SU-DHL-6 (cell line): Measurements from ENCODE around the gene RTP2.
"Not testable (repeated sequence)": the region's sequence is repeated elsewhere in the genome, so short reads cannot be mapped to it uniquely, and the experiment has no call there.

Experiments used
- H2AFZ ChIP-seq: fragments of 200-600 bp; sonication (generic); 2 replicates; pipeline ENCODE4 v1.6.1; 2014; ENCODE audit warnings: low read depth, mild to moderate bottlenecking, moderate library complexity, mixed read lengths, antibody characterized with exemption, low read length; ENCODE audit not compliant: severe bottlenecking
- H3F3A ChIP-seq: fragments of 200-600 bp; shearing (Covaris generic); 2 replicates; pipeline ENCODE4 v1.6.0; 2016; ENCODE audit warnings: antibody characterized with exemption, mild to moderate bottlenecking; ENCODE audit not compliant: insufficient read depth
- H3K27ac ChIP-seq: fragments of 200-600 bp; sonication (generic); 2 replicates; pipeline ENCODE4 v1.5.1; 2016; ENCODE audit warnings: low read depth, mild to moderate bottlenecking, low read length, moderate library complexity, mixed read lengths
- H3K27me3 ChIP-seq: fragments of 200-600 bp; sonication (generic), shearing (Covaris generic); 2 replicates; pipeline ENCODE4 v1.6.0; 2014; ENCODE audit warnings: mild to moderate bottlenecking, low read length
- H3K36me3 ChIP-seq: fragments of 200-600 bp; sonication (generic); 2 replicates; pipeline ENCODE4 v1.6.1; 2014; ENCODE audit warnings: mild to moderate bottlenecking, low read length, mixed read lengths
- H3K4me2 ChIP-seq: fragments of 300-600, 200-600 bp; shearing (Covaris generic), sonication (generic); 2 replicates; pipeline ENCODE4 v1.6.0; 2014; ENCODE audit warnings: low read length, low read depth, mild to moderate bottlenecking; ENCODE audit not compliant: poor library complexity, severe bottlenecking
- H3K4me3 ChIP-seq: fragments of 200-600 bp; sonication (generic); 2 replicates; pipeline ENCODE4 v1.5.1; 2014; ENCODE audit warnings: antibody characterized with exemption, low read length, mild to moderate bottlenecking, mixed read lengths; ENCODE audit not compliant: insufficient read depth, poor library complexity, severe bottlenecking
- H3K79me2 ChIP-seq: fragments of 200-600 bp; sonication (generic); 2 replicates; pipeline ENCODE4 v1.6.1; 2014; ENCODE audit warnings: mild to moderate bottlenecking, low read length, moderate library complexity; ENCODE audit not compliant: insufficient read depth
- H3K9ac ChIP-seq: fragments of 200-600 bp; sonication (generic); 2 replicates; pipeline ENCODE4 v1.7.0; 2014; ENCODE audit warnings: mild to moderate bottlenecking, low read length
- H3K9me2 ChIP-seq: fragments of 200-600 bp; sonication (generic); replicated peaks from 2 replicates; pipeline ENCODE4 v1.6.1; 2014; ENCODE audit warnings: low read length; ENCODE audit not compliant: insufficient read depth
- H3K9me3 ChIP-seq: fragments of 200-600 bp; sonication (generic); 2 replicates; pipeline ENCODE4 v1.6.1; 2014; ENCODE audit warnings: low read length, mixed read lengths; ENCODE audit not compliant: insufficient read depth
- H4K20me1 ChIP-seq: fragments of 200-600 bp; sonication (generic); 2 replicates; pipeline ENCODE4 v1.6.1; 2014; ENCODE audit warnings: low read depth, mild to moderate bottlenecking, antibody characterized with exemption, low read length, moderate library complexity, mixed read lengths
- CTCF ChIP-seq: fragments of 200-600 bp; sonication (generic); IDR thresholded peaks from one replicate; pipeline ENCODE4 v1.5.1; 2017; ENCODE audit warnings: antibody characterized with exemption, mild to moderate bottlenecking, low read length, moderate library complexity; ENCODE audit not compliant: insufficient read depth, poor library complexity, severe bottlenecking
- EZH2phosphoT487 ChIP-seq: fragments of 200-600 bp; sonication (generic), shearing (Covaris generic); conservative IDR thresholded peaks from 2 replicates; pipeline ENCODE4 v1.6.1; 2018; ENCODE audit warnings: mild to moderate bottlenecking, antibody characterized with exemption, low read length, moderate library complexity, mixed read lengths

Gene RTP2

GRCh38 chr3:187685948-187686347 is 16.4 kb downstream of the RTP2 start:
- Histone ChIP-seq H3K36me3 (no peaks in the 10 kb centered on the region), H3K9ac (no peak overlapping the region)
- TF ChIP-seq CTCF (no peak), EZH2phosphoT487 (no peak)

GRCh38 chr3:187684880-187685279 is 17.5 kb downstream of the RTP2 start:
- Histone ChIP-seq H3F3A (no peaks in the 10 kb centered on the region), H3K9me3 (no peaks in the 10 kb centered on the region), H3K27ac (no peak overlapping the region), H3K79me2 (no peaks in the 10 kb centered on the region), H3K4me3 (no peak overlapping the region), H4K20me1 (no peaks in the 10 kb centered on the region), H3K36me3 (no peaks in the 10 kb centered on the region), H3K4me2 (no peak overlapping the region), H2AFZ (no peak overlapping the region), H3K27me3 (no peaks in the 10 kb centered on the region), H3K9ac (no peak overlapping the region), H3K9me2 (no peaks in the 10 kb centered on the region)
- TF ChIP-seq CTCF = no peak

More at GRCh38 chr3:187685948-187686347, 16.4 kb downstream of the RTP2 start:
- no peaks in the 10 kb centered on the region for H3K9me2 ChIP-seq
- H2AFZ ChIP-seq = no peak overlapping the region
- H3K27ac ChIP-seq = no peak overlapping the region
- H3K4me2 ChIP-seq = no peak overlapping the region
- H3F3A ChIP-seq = no peaks in the 10 kb centered on the region
- H4K20me1 ChIP-seq = no peaks in the 10 kb centered on the region
- H3K4me3 ChIP-seq = no peak overlapping the region
- H3K27me3 ChIP-seq = no peaks in the 10 kb centered on the region
- H3K9me3 ChIP-seq = no peaks in the 10 kb centered on the region
- no peaks in the 10 kb centered on the region for H3K79me2 ChIP-seq

DNA sequence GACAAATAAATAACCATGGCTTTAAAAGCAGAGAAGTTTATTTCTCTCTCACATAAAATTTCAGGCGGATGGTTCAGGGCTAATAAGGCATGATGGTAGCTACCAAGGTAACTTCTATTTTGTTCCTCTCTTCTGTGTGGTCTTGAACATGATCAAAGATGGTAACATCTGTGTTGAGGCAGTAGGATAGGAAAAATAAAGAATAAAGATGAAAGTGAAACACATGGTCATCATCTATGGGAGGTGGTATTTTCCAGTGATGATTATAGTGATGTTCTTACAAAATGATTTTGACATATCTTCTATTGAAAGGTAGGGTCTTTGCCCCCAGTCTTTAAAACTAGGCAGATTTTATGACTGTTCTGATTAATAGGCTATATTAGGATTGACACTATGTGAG is 17.9 kb downstream of the RTP2 start:
- Histone ChIP-seq H4K20me1 (no peaks in the 10 kb centered on the region), H3F3A (no peaks in the 10 kb centered on the region), H3K9me2 (no peaks in the 10 kb centered on the region), H3K27ac (no peak overlapping the region), H3K4me2 (no peak overlapping the region), H3K9me3 (no peaks in the 10 kb centered on the region), H3K9ac (no peak overlapping the region), H2AFZ (no peak overlapping the region), H3K27me3 (no peaks in the 10 kb centered on the region), H3K79me2 (no peaks in the 10 kb centered on the region), H3K4me3 (no peak overlapping the region), H3K36me3 (no peaks in the 10 kb centered on the region)
- no peak for TF ChIP-seq EZH2phosphoT487
- TF ChIP-seq CTCF = no peak

- not testable (repeated sequence) for H3F3A ChIP-seq, H3K36me3 ChIP-seq, H3K9ac ChIP-seq, H3K4me3 ChIP-seq, H3K27me3 ChIP-seq, H3K9me3 ChIP-seq, H3K79me2 ChIP-seq, H2AFZ ChIP-seq, H3K27ac ChIP-seq, H3K9me2 ChIP-seq, H4K20me1 ChIP-seq, H3K4me2 ChIP-seq
Measured at GRCh38 chr3:187681756-187682155, 20.6 kb downstream of the RTP2 start.
